ENCODE results near the gene NENF. TPM values are rescaled to one million over a fixed set of nuclear protein-coding genes. Genes with fewer than 3 reads are reported as not detected.
"Not testable (repeated sequence)": the region's sequence is repeated elsewhere in the genome, so short reads cannot be mapped to it uniquely, and the experiment has no call there.

The NENF gene
- total RNA-seq, 2 experiments from 2014 or later: 21.2 to 22.4 TPM

GRCh38 chr1:212479188-212479587, 46.5 kb downstream of the NENF start:
- TF ChIP-seq, protein P1, sequence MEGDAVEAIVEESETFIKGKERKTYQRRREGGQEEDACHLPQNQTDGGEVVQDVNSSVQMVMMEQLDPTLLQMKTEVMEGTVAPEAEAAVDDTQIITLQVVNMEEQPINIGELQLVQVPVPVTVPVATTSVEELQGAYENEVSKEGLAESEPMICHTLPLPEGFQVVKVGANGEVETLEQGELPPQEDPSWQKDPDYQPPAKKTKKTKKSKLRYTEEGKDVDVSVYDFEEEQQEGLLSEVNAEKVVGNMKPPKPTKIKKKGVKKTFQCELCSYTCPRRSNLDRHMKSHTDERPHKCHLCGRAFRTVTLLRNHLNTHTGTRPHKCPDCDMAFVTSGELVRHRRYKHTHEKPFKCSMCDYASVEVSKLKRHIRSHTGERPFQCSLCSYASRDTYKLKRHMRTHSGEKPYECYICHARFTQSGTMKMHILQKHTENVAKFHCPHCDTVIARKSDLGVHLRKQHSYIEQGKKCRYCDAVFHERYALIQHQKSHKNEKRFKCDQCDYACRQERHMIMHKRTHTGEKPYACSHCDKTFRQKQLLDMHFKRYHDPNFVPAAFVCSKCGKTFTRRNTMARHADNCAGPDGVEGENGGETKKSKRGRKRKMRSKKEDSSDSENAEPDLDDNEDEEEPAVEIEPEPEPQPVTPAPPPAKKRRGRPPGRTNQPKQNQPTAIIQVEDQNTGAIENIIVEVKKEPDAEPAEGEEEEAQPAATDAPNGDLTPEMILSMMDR (IDR thresholded peaks at IDR 0.05): no peak
- no peaks in the 10 kb centered on the region for H3K36me3 ChIP-seq (ENCODE audit: insufficient read depth, low read length)
- Mint-ChIP-seq H3K27ac (no peak overlapping the region), H3K4me1 (ENCODE audit: low read depth) (peaks cover 6% of the 10 kb centered on the region), H3K9me3 (no peaks in the 10 kb centered on the region), H3K27me3 (peaks cover 17% of the 10 kb centered on the region), H3K4me3 (no peak overlapping the region), H3K36me3 (ENCODE audit: low read depth) (no peaks in the 10 kb centered on the region)
- intact Hi-C loops (cut with DNase I, micrococcal nuclease): loop anchor here in 1 of 2 experiments (5.0 kb wide), 1 partner anchor 518 kb away; no protein-coding TSS in a partner anchor
- ATAC-seq (ENCODE audit: poor library complexity) (no peak), DNase-seq (no peak)
- no peaks in the 10 kb centered on the region for H3K27me3 ChIP-seq (ENCODE audit: control insufficient read depth in 1 of 2, insufficient read depth in 2 of 2, low read length in 2 of 2)
- H3K4me1 ChIP-seq (ENCODE audit: insufficient read depth, low read length): peaks cover 13% of the 10 kb centered on the region
- no peak overlapping the region for H3K27ac ChIP-seq (ENCODE audit: low read depth in 1 of 2, low read length in 2 of 2)
- H3K9me3 ChIP-seq (ENCODE audit: control insufficient read depth in 1 of 2, insufficient read depth in 1 of 2, low read length in 2 of 2): no peaks in the 10 kb centered on the region
- ChIA-PET CTCF (interaction anchor here (1.2 to 1.5 kb wide), 3 partner anchors 23 to 349 kb away, joined by 3 to 4 read pairs (median 3); no protein-coding TSS in a partner anchor), POLR2A (no interaction called here)
- H3K4me3 ChIP-seq (ENCODE audit: low read length): no peak overlapping the region

GRCh38 chr1:212480711-212481437, 48.2 kb downstream of the NENF start:
- H3K36me3 Mint-ChIP-seq (ENCODE audit: low read depth); H3K4me3 Mint-ChIP-seq; H3K4me1 Mint-ChIP-seq (ENCODE audit: low read depth); H3K4me3 ChIP-seq (ENCODE audit: low read length); H3K27ac ChIP-seq (ENCODE audit: low read depth in 1 of 2, low read length in 2 of 2); H3K27me3 ChIP-seq (ENCODE audit: control insufficient read depth in 1 of 2, insufficient read depth in 2 of 2, low read length in 2 of 2); H3K9me3 Mint-ChIP-seq; H3K9me3 ChIP-seq (ENCODE audit: control insufficient read depth in 1 of 2, insufficient read depth in 1 of 2, low read length in 2 of 2); intact Hi-C loops (cut with DNase I, micrococcal nuclease); H3K27ac Mint-ChIP-seq; H3K36me3 ChIP-seq (ENCODE audit: insufficient read depth, low read length); ATAC-seq (ENCODE audit: poor library complexity): not testable (repeated sequence)
- POLR2A ChIA-PET: interaction anchor here (0.6 kb wide), 1 partner anchor 274 kb away, joined by 3 read pairs; no protein-coding TSS in a partner anchor
- peaks cover 16% of the 10 kb centered on the region for H3K27me3 Mint-ChIP-seq
- CTCF ChIA-PET: interaction anchor here (1.4 kb wide), 2 partner anchors 25 to 184 kb away, joined by 3 read pairs; no protein-coding TSS in a partner anchor
- peaks cover 13% of the 10 kb centered on the region for H3K4me1 ChIP-seq (ENCODE audit: insufficient read depth, low read length)
- peak in 1 of 14 experiments; percentile 45 for DNase-seq

DNA sequence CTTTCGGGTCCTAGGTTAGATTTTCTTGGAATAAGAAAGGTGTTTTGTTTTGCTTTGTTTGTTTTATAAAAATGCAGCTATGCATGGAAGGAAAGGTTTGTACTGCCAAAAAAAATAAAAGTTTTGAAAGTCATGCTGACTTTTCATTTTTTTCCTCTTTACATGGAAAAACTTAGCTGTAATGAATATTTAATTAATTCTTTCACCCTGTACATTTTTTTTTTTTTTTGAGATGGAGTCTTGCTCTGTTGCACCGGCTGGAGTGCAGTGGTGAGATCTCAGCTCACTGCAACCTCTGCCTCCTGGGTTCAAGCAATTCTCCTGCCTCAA, 48.7 kb downstream of the NENF start:
- H3K9me3 ChIP-seq (ENCODE audit: control insufficient read depth in 1 of 2, insufficient read depth in 1 of 2, low read length in 2 of 2): no peaks in the 10 kb centered on the region
- Mint-ChIP-seq H3K4me3 (no peak overlapping the region), H3K27me3 (peaks cover 11% of the 10 kb centered on the region), H3K27ac (no peak overlapping the region), H3K36me3 (ENCODE audit: low read depth) (no peaks in the 10 kb centered on the region), H3K9me3 (no peaks in the 10 kb centered on the region), H3K4me1 (ENCODE audit: low read depth) (peaks cover 6% of the 10 kb centered on the region)
- H3K27ac ChIP-seq (ENCODE audit: low read depth in 1 of 2, low read length in 2 of 2): no peak overlapping the region
- no peaks in the 10 kb centered on the region for H3K27me3 ChIP-seq (ENCODE audit: control insufficient read depth in 1 of 2, insufficient read depth in 2 of 2, low read length in 2 of 2)
- intact Hi-C loops (cut with DNase I, micrococcal nuclease): no loop called here
- ATAC-seq (ENCODE audit: poor library complexity) (no peak), DNase-seq (no peak)
- no peaks in the 10 kb centered on the region for H3K36me3 ChIP-seq (ENCODE audit: insufficient read depth, low read length)
- H3K4me3 ChIP-seq (ENCODE audit: low read length): no peak overlapping the region
- TF ChIP-seq, protein P1 (IDR thresholded peaks at IDR 0.05): no peak
- POLR2A ChIA-PET: interaction anchor here (0.6 kb wide), 1 partner anchor 273 kb away, joined by 3 read pairs; no protein-coding TSS in a partner anchor
- peaks cover 13% of the 10 kb centered on the region for H3K4me1 ChIP-seq (ENCODE audit: insufficient read depth, low read length)
- CTCF ChIA-PET: interaction anchor here (1.4 kb wide), 1 partner anchor 184 kb away, joined by 3 read pairs; no protein-coding TSS in a partner anchor
